PC-3 (cell line): ENCODE data around the gene MYADM.

Experiments used
- CTCF ChIP-seq: fragments of 300-600 bp; sonication (generic); conservative IDR thresholded peaks from 2 replicates; pipeline ENCODE4 v1.5.1; 2017; ENCODE audit warnings: antibody characterized with exemption, low read depth, mild to moderate bottlenecking, low read length
- EZH2 ChIP-seq: fragments of 300-600 bp; sonication (generic); IDR thresholded peaks from one replicate; pipeline ENCODE4 v1.6.1; 2017; ENCODE audit warnings: antibody characterized with exemption, mild to moderate bottlenecking, low read length; ENCODE audit not compliant: unreplicated experiment
- EZH2phosphoT487 ChIP-seq: fragments of 300-600 bp; sonication (generic); IDR thresholded peaks from 2 replicates; pipeline ENCODE4 v1.6.1; 2018; ENCODE audit warnings: mild to moderate bottlenecking, antibody characterized with exemption, low read length, borderline replicate concordance

- TF ChIP-seq CTCF, result no peak
- TF ChIP-seq EZH2, result no peak
- TF ChIP-seq EZH2phosphoT487, result no peak
These were observed 3.8 kb downstream of the MYADM start for GRCh38 chr19:53871454-53871853.
